ENCODE data around the gene KLHL1. TPM values are rescaled to one million over a fixed set of nuclear protein-coding genes. Genes with fewer than 3 reads are reported as not detected.

KLHL1 gene
- total RNA-seq, 1 donor from 2014 or later, result not detected

- Histone ChIP-seq H3K27me3 (ENCODE audit: insufficient read depth, low read length) (no peaks in the 10 kb centered on the region), H3K4me2 (ENCODE audit: low read length) (no peak overlapping the region), H2AFZ (ENCODE audit: low read depth, low read length) (no peak overlapping the region), H3K4me3 (ENCODE audit: insufficient read depth, low read depth, low read length) (no peak overlapping the region), H3K4me1 (ENCODE audit: insufficient read depth, low read length) (no peaks in the 10 kb centered on the region), H3K9ac (ENCODE audit: low read length) (no peak overlapping the region), H3K79me2 (ENCODE audit: insufficient read depth, low read length) (no peaks in the 10 kb centered on the region), H3K36me3 (ENCODE audit: insufficient read depth, low read length) (no peaks in the 10 kb centered on the region), H3K27ac (ENCODE audit: low read depth, low read length) (no peak overlapping the region), H3K9me3 (ENCODE audit: insufficient read depth, low read depth, low read length) (no peaks in the 10 kb centered on the region), H4K20me1 (ENCODE audit: insufficient read depth, low read length) (no peaks in the 10 kb centered on the region)
- no peaks in the 10 kb centered on the region for H3K27me3 Mint-ChIP-seq (ENCODE audit: low read depth, unreplicated experiment)
- H3K27ac Mint-ChIP-seq (ENCODE audit: unreplicated experiment), result no peak overlapping the region
- TF ChIP-seq, protein P1, sequence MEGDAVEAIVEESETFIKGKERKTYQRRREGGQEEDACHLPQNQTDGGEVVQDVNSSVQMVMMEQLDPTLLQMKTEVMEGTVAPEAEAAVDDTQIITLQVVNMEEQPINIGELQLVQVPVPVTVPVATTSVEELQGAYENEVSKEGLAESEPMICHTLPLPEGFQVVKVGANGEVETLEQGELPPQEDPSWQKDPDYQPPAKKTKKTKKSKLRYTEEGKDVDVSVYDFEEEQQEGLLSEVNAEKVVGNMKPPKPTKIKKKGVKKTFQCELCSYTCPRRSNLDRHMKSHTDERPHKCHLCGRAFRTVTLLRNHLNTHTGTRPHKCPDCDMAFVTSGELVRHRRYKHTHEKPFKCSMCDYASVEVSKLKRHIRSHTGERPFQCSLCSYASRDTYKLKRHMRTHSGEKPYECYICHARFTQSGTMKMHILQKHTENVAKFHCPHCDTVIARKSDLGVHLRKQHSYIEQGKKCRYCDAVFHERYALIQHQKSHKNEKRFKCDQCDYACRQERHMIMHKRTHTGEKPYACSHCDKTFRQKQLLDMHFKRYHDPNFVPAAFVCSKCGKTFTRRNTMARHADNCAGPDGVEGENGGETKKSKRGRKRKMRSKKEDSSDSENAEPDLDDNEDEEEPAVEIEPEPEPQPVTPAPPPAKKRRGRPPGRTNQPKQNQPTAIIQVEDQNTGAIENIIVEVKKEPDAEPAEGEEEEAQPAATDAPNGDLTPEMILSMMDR (IDR thresholded peaks at IDR 0.05; ENCODE audit: insufficient read depth, low read depth, low read length), result no peak
- no peak for TF ChIP-seq EZH2 (IDR thresholded peaks at IDR 0.05; ENCODE audit: insufficient read depth, low read length)
- FAIRE-seq (no peak), DNase-seq (ENCODE audit: low read depth) (no peak)
- no peaks in the 10 kb centered on the region for H3K36me3 Mint-ChIP-seq (ENCODE audit: low read depth, unreplicated experiment)
- no peak overlapping the region for H3K4me3 Mint-ChIP-seq (ENCODE audit: unreplicated experiment)
- H3K4me1 Mint-ChIP-seq (ENCODE audit: low read depth, unreplicated experiment), result no peaks in the 10 kb centered on the region
- no peaks in the 10 kb centered on the region for H3K9me3 Mint-ChIP-seq (ENCODE audit: unreplicated experiment)
Measured at GRCh38 chr13:69882451-69882850, 225.8 kb downstream of the KLHL1 start.

DNA sequence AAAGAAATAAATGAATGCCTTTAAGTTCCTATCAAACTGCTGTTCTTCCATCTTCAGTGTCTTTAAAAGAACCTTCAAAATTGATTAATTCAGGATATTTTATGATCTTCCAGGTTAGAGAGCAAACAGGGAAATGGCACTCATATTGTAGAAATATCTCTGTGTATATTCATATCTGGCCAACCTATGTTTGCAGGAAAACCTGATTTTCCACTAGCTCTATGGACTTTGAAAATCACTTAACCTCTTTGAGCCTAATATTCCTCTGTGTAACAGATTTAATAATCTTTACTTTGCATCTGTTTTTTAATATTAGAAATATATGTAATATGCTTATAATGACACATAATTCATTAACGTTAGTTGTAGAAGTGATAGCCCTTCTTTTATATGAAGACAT is 228.3 kb downstream of the KLHL1 start:
- no peak overlapping the region for H3K27ac Mint-ChIP-seq (ENCODE audit: unreplicated experiment)
- H3K4me1 Mint-ChIP-seq (ENCODE audit: low read depth, unreplicated experiment), result no peaks in the 10 kb centered on the region
- Histone ChIP-seq H3K79me2 (ENCODE audit: insufficient read depth, low read length) (no peaks in the 10 kb centered on the region), H3K9me3 (ENCODE audit: insufficient read depth, low read depth, low read length) (no peaks in the 10 kb centered on the region), H3K4me1 (ENCODE audit: insufficient read depth, low read length) (no peaks in the 10 kb centered on the region), H3K4me2 (ENCODE audit: low read length) (no peak overlapping the region), H3K27me3 (ENCODE audit: insufficient read depth, low read length) (no peaks in the 10 kb centered on the region), H4K20me1 (ENCODE audit: insufficient read depth, low read length) (no peaks in the 10 kb centered on the region), H2AFZ (ENCODE audit: low read depth, low read length) (no peak overlapping the region), H3K27ac (ENCODE audit: low read depth, low read length) (no peak overlapping the region), H3K9ac (ENCODE audit: low read length) (no peak overlapping the region), H3K36me3 (ENCODE audit: insufficient read depth, low read length) (no peaks in the 10 kb centered on the region), H3K4me3 (ENCODE audit: insufficient read depth, low read depth, low read length) (no peak overlapping the region)
- H3K4me3 Mint-ChIP-seq (ENCODE audit: unreplicated experiment), result no peak overlapping the region
- no peak for DNase-seq (ENCODE audit: low read depth)
- no peaks in the 10 kb centered on the region for H3K36me3 Mint-ChIP-seq (ENCODE audit: low read depth, unreplicated experiment)
- no peaks in the 10 kb centered on the region for H3K9me3 Mint-ChIP-seq (ENCODE audit: unreplicated experiment)
- no peaks in the 10 kb centered on the region for H3K27me3 Mint-ChIP-seq (ENCODE audit: low read depth, unreplicated experiment)
- no peak for TF ChIP-seq EZH2 (IDR thresholded peaks at IDR 0.05; ENCODE audit: insufficient read depth, low read length)
- TF ChIP-seq, protein P1 (IDR thresholded peaks at IDR 0.05; ENCODE audit: insufficient read depth, low read depth, low read length), result no peak
- no peak for FAIRE-seq

GRCh38 chr13:69872321-69873047 is 235.8 kb downstream of the KLHL1 start:
- FAIRE-seq (no peak), DNase-seq (ENCODE audit: low read depth) (no peak)
- H3K4me2 ChIP-seq (ENCODE audit: low read length), result no peak overlapping the region
- Mint-ChIP-seq H3K36me3 (ENCODE audit: low read depth, unreplicated experiment) (no peaks in the 10 kb centered on the region), H3K27ac (ENCODE audit: unreplicated experiment) (no peak overlapping the region), H3K4me3 (ENCODE audit: unreplicated experiment) (no peak overlapping the region), H3K9me3 (ENCODE audit: unreplicated experiment) (no peaks in the 10 kb centered on the region), H3K4me1 (ENCODE audit: low read depth, unreplicated experiment) (no peaks in the 10 kb centered on the region), H3K27me3 (ENCODE audit: low read depth, unreplicated experiment) (no peaks in the 10 kb centered on the region)
- H3K9me3 ChIP-seq (ENCODE audit: insufficient read depth, low read depth, low read length), result no peaks in the 10 kb centered on the region
- no peaks in the 10 kb centered on the region for H3K36me3 ChIP-seq (ENCODE audit: insufficient read depth, low read length)
- no peak overlapping the region for H3K4me3 ChIP-seq (ENCODE audit: insufficient read depth, low read depth, low read length)
- H3K4me1 ChIP-seq (ENCODE audit: insufficient read depth, low read length), result no peaks in the 10 kb centered on the region
- H3K9ac ChIP-seq (ENCODE audit: low read length), result no peak overlapping the region
- H3K27me3 ChIP-seq (ENCODE audit: insufficient read depth, low read length), result no peaks in the 10 kb centered on the region
- H2AFZ ChIP-seq (ENCODE audit: low read depth, low read length), result no peak overlapping the region
- TF ChIP-seq EZH2 (IDR thresholded peaks at IDR 0.05; ENCODE audit: insufficient read depth, low read length), result no peak
- TF ChIP-seq, protein P1 (IDR thresholded peaks at IDR 0.05; ENCODE audit: insufficient read depth, low read depth, low read length), result no peak
- H3K27ac ChIP-seq (ENCODE audit: low read depth, low read length), result no peak overlapping the region
- H4K20me1 ChIP-seq (ENCODE audit: insufficient read depth, low read length), result no peaks in the 10 kb centered on the region
- H3K79me2 ChIP-seq (ENCODE audit: insufficient read depth, low read length), result no peaks in the 10 kb centered on the region
